Measurements from ENCODE around the gene BAZ2B. TPM values are rescaled to one million over a fixed set of nuclear protein-coding genes. Genes with fewer than 3 reads are reported as not detected.

Gene BAZ2B
- total RNA-seq, 1 experiment from 2014 or later = 47.6 TPM

DNA sequence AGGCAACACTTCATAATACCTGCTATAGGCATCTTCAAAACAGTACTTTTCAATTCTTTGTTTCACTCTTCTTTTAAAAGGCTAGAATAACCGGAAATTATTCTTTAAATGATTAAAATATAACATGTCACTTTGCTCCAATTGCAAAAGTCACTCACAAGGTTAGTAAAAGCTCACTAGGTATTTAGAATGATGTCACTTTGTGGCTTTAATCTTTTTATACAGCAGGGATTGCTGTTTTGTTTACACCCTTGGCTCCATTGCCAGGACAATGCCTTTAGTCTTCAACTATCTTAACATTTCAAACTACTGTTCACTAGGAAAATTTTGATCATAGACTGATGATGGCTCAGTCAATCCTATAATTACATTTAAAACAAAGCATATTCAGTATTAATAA, 157.1 kb downstream of the BAZ2B start:
- Histone ChIP-seq H3K4me1 (ENCODE audit: insufficient read depth, low read length, poor library complexity, severe bottlenecking) (no peaks in the 10 kb centered on the region), H3K9me3 (ENCODE audit: low read depth, low read length, poor library complexity, severe bottlenecking) (no peaks in the 10 kb centered on the region), H3K27ac (ENCODE audit: low read depth, low read length, poor library complexity, severe bottlenecking) (no peak overlapping the region), H3K36me3 (ENCODE audit: insufficient read depth, low read length, poor library complexity, severe bottlenecking) (no peaks in the 10 kb centered on the region), H3K4me3 (ENCODE audit: low read depth, low read length, poor library complexity, severe bottlenecking) (no peak overlapping the region), H3K27me3 (replicated peaks; ENCODE audit: insufficient read depth, low read depth, low read length, poor library complexity) (no peaks in the 10 kb centered on the region)
- DNase-seq (ENCODE audit: low spot score) = no peak
- intact Hi-C loops (cut with micrococcal nuclease; ENCODE audit: unreplicated experiment) = no loop called here
- ChIA-PET CTCF (no interaction called here), POLR2A (ENCODE audit: low non-redundant PET) (no interaction called here)
- BruUV-seq (replicated peaks) = no TSS peak
- no peak for TF ChIP-seq EZH2 (IDR thresholded peaks at IDR 0.05; ENCODE audit: borderline replicate concordance, low read depth, low read length, poor library complexity, severe bottlenecking)
- TF ChIP-seq, protein P1, sequence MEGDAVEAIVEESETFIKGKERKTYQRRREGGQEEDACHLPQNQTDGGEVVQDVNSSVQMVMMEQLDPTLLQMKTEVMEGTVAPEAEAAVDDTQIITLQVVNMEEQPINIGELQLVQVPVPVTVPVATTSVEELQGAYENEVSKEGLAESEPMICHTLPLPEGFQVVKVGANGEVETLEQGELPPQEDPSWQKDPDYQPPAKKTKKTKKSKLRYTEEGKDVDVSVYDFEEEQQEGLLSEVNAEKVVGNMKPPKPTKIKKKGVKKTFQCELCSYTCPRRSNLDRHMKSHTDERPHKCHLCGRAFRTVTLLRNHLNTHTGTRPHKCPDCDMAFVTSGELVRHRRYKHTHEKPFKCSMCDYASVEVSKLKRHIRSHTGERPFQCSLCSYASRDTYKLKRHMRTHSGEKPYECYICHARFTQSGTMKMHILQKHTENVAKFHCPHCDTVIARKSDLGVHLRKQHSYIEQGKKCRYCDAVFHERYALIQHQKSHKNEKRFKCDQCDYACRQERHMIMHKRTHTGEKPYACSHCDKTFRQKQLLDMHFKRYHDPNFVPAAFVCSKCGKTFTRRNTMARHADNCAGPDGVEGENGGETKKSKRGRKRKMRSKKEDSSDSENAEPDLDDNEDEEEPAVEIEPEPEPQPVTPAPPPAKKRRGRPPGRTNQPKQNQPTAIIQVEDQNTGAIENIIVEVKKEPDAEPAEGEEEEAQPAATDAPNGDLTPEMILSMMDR (conservative IDR thresholded peaks at IDR 0.05; ENCODE audit: low read depth, low read length) = no peak

DNA sequence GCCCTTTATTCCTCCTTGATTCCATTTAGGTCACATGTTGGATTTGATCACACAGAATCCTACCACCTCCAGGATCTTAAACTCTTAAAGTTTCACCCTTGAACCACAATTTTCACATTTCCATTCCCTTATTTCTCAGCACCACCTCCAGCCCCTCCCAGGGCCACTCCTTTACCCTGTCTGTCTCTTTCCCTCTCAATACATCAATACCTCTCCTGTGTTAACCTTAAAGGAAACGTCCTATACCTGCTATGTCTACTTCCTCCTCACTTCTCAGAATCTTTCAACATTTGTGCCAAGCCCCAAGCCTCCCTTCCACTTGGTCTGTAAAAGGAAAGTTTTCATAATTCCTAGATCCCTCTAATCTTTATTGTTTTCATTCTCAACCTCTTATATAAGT, 158.8 kb downstream of the BAZ2B start:
- no peaks in the 10 kb centered on the region for H3K36me3 ChIP-seq (ENCODE audit: insufficient read depth, low read length, poor library complexity, severe bottlenecking)
- intact Hi-C loops (cut with micrococcal nuclease; ENCODE audit: unreplicated experiment) = no loop called here
- TF ChIP-seq, protein P1 (conservative IDR thresholded peaks at IDR 0.05; ENCODE audit: low read depth, low read length) = no peak
- no peak for TF ChIP-seq EZH2 (IDR thresholded peaks at IDR 0.05; ENCODE audit: borderline replicate concordance, low read depth, low read length, poor library complexity, severe bottlenecking)
- no peak overlapping the region for H3K4me3 ChIP-seq (ENCODE audit: low read depth, low read length, poor library complexity, severe bottlenecking)
- no peaks in the 10 kb centered on the region for H3K9me3 ChIP-seq (ENCODE audit: low read depth, low read length, poor library complexity, severe bottlenecking)
- H3K4me1 ChIP-seq (ENCODE audit: insufficient read depth, low read length, poor library complexity, severe bottlenecking) = no peaks in the 10 kb centered on the region
- H3K27ac ChIP-seq (ENCODE audit: low read depth, low read length, poor library complexity, severe bottlenecking) = no peak overlapping the region
- H3K27me3 ChIP-seq (replicated peaks; ENCODE audit: insufficient read depth, low read depth, low read length, poor library complexity) = no peaks in the 10 kb centered on the region
- ChIA-PET CTCF (no interaction called here), POLR2A (ENCODE audit: low non-redundant PET) (no interaction called here)
- no peak for DNase-seq (ENCODE audit: low spot score)
- BruUV-seq (replicated peaks) = no TSS peak

DNA sequence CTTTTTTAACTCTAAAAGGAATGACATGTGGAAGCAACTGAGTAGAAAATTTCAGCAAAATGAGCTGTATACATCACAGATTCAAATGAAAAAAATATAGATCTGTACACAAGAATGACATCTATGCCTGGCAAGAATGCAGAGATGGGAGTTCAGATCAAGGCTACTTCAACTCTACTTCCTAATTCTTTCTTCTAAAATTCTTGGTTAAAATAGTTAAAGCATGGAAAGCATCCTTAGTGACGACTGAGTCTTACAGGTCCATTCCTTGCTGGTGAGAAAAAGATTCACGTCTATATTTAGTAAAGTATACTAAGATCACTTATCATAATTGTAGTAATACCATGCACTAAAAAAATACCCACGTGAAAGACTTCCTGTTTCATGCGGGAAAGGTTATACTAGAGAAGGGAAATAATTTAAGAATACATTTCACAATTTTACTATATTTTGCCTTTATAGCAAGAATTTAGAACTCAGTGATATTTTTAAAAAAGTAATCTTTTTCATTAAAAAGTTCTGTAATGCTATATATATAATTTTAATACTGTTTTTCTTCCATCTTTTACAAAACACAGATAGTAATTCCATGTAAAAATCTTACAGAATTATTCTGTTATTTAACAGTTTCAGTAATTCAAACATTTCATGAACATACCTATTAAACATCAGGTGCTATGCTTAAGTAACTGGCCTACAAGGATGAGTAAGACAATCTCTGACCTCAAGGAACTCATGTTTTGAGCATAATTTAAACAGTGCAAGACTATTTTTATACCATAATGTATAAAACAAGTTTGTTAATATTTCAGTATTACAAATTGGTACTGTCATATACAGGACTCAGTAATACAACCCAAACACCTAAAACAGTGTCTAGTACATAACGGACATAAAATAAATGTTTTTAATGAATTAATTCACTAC, 159.6 kb downstream of the BAZ2B start:
- no peaks in the 10 kb centered on the region for H3K27me3 ChIP-seq (replicated peaks; ENCODE audit: insufficient read depth, low read depth, low read length, poor library complexity)

More for the DNA sequence above, 159.6 kb downstream of the BAZ2B start:
- Histone ChIP-seq H3K9me3 (ENCODE audit: low read depth, low read length, poor library complexity, severe bottlenecking) (no peaks in the 10 kb centered on the region), H3K4me1 (ENCODE audit: insufficient read depth, low read length, poor library complexity, severe bottlenecking) (no peaks in the 10 kb centered on the region), H3K36me3 (ENCODE audit: insufficient read depth, low read length, poor library complexity, severe bottlenecking) (no peaks in the 10 kb centered on the region), H3K4me3 (ENCODE audit: low read depth, low read length, poor library complexity, severe bottlenecking) (no peak overlapping the region), H3K27ac (ENCODE audit: low read depth, low read length, poor library complexity, severe bottlenecking) (no peak overlapping the region)
- intact Hi-C loops (cut with micrococcal nuclease; ENCODE audit: unreplicated experiment) = no loop called here
- no peak for TF ChIP-seq EZH2 (IDR thresholded peaks at IDR 0.05; ENCODE audit: borderline replicate concordance, low read depth, low read length, poor library complexity, severe bottlenecking)
- TF ChIP-seq, protein P1 (conservative IDR thresholded peaks at IDR 0.05; ENCODE audit: low read depth, low read length) = no peak
- DNase-seq (ENCODE audit: low spot score) = no peak
- POLR2A ChIA-PET (ENCODE audit: low non-redundant PET) = no interaction called here
- no TSS peak for BruUV-seq (replicated peaks)
- CTCF ChIA-PET = no interaction called here
